IMR-90 (cell line): ENCODE data around the gene FER1L5.

ENCODE experiments used
- BHLHE40 ChIP-seq: fragments of 150-350 bp; IDR thresholded peaks from 2 replicates; pipeline ENCODE4 v1.6.1; 2016; ENCODE audit warnings: mild to moderate bottlenecking, low read depth, low read length
- FOS ChIP-seq: fragments of 150-350 bp; IDR thresholded peaks from 2 replicates; pipeline ENCODE4 v1.6.1; 2016; ENCODE audit warnings: low read depth, low read length
- MAFK ChIP-seq: IDR thresholded peaks from 2 replicates; pipeline ENCODE4 v1.6.1; 2012; ENCODE audit warnings: low read depth, low read length, improper control_type of control experiment
- MAZ ChIP-seq: IDR thresholded peaks from 2 replicates; pipeline ENCODE4 v1.6.1; 2012; ENCODE audit warnings: low read depth, mild to moderate bottlenecking, low read length, improper control_type of control experiment, moderate library complexity, borderline replicate concordance
- MXI1 ChIP-seq: IDR thresholded peaks from 2 replicates; pipeline ENCODE4 v1.6.1; 2012; ENCODE audit warnings: low read depth, mild to moderate bottlenecking, low read length, moderate library complexity, borderline replicate concordance
- POLR2A ChIP-seq: IDR thresholded peaks from 2 replicates; pipeline ENCODE4 v1.6.1; 2012; ENCODE audit warnings: mild to moderate bottlenecking, low read depth, low read length
- RAD21 ChIP-seq: IDR thresholded peaks from 2 replicates; pipeline ENCODE4 v1.6.1; 2012; ENCODE audit warnings: low read length, improper control_type of control experiment
- RCOR1 ChIP-seq: IDR thresholded peaks from 2 replicates; pipeline ENCODE4 v1.6.1; 2012; ENCODE audit warnings: mild to moderate bottlenecking, low read length, improper control_type of control experiment; ENCODE audit not compliant: insufficient replicate concordance
- RFX5 ChIP-seq: IDR thresholded peaks from 2 replicates; pipeline ENCODE4 v1.8.0; 2012; ENCODE audit warnings: low read depth, mild to moderate bottlenecking, low read length, moderate library complexity
- SMC3 ChIP-seq: fragments of 150-350 bp; IDR thresholded peaks from 2 replicates; pipeline ENCODE4 v1.6.1; 2016; ENCODE audit warnings: low read depth, mild to moderate bottlenecking, antibody characterized with exemption, low read length, moderate library complexity
- TF ChIP-seq, protein P1 (sequence below): conservative IDR thresholded peaks from 2 replicates; pipeline ENCODE4 v1.5.1; 2012; ENCODE audit warnings: mild to moderate bottlenecking, low read depth, low read length, improper control_type of control experiment
- TF ChIP-seq, protein P2 (sequence below): fragments of 150-350 bp; IDR thresholded peaks from 2 replicates; pipeline ENCODE4 v1.6.1; 2017; ENCODE audit warnings: mild to moderate bottlenecking, antibody characterized with exemption, low read length, low read depth

DNA sequence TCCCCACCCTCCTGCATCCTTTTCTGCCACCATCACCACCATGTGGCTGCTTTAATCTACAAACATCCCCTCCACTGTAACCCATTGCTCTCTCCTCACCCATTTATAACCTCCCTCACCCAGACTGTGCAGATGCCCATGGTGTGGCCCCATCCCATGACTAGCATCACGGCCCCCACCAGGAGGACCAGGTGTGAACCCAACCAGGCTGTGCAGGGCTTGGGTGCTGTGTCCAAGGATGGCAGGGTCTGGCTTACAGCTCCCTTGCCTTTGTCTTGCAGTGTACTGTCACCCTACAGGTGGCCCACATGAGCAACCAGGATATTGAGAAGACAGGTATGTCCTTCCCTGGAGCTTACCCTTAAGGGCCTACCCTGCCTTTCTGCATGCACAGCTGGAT lies 6.8 kb downstream of the FER1L5 start:
- TF ChIP-seq, protein P1, sequence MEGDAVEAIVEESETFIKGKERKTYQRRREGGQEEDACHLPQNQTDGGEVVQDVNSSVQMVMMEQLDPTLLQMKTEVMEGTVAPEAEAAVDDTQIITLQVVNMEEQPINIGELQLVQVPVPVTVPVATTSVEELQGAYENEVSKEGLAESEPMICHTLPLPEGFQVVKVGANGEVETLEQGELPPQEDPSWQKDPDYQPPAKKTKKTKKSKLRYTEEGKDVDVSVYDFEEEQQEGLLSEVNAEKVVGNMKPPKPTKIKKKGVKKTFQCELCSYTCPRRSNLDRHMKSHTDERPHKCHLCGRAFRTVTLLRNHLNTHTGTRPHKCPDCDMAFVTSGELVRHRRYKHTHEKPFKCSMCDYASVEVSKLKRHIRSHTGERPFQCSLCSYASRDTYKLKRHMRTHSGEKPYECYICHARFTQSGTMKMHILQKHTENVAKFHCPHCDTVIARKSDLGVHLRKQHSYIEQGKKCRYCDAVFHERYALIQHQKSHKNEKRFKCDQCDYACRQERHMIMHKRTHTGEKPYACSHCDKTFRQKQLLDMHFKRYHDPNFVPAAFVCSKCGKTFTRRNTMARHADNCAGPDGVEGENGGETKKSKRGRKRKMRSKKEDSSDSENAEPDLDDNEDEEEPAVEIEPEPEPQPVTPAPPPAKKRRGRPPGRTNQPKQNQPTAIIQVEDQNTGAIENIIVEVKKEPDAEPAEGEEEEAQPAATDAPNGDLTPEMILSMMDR, result no peak
- TF ChIP-seq BHLHE40 (no peak), FOS (no peak), MXI1 (no peak), POLR2A (no peak), MAFK (no peak), SMC3 (no peak), RCOR1 (no peak), RAD21 (no peak), MAZ (no peak), RFX5 (no peak)
- TF ChIP-seq, protein P2, sequence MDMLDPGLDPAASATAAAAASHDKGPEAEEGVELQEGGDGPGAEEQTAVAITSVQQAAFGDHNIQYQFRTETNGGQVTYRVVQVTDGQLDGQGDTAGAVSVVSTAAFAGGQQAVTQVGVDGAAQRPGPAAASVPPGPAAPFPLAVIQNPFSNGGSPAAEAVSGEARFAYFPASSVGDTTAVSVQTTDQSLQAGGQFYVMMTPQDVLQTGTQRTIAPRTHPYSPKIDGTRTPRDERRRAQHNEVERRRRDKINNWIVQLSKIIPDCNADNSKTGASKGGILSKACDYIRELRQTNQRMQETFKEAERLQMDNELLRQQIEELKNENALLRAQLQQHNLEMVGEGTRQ, result no peak
